ENCODE data around the gene WWP2.

- TF ChIP-seq CTCF (IDR thresholded peaks at IDR 0.05) = no peak
- no peak for TF ChIP-seq EP300 (IDR thresholded peaks at IDR 0.05)
These were observed 17.5 kb upstream of the WWP2 start for GRCh38 chr16:69744363-69745231.

Measured in ovary (tissue), 3 donors.